Suprapubic skin (tissue), 3 donors: ENCODE data around the gene EGR2.

Experiments used
- EP300 ChIP-seq: sonication (generic); formaldehyde crosslinking; IDR thresholded peaks from one replicate; pipeline ENCODE4 v1.6.1; 2017; ENCODE audit warnings: antibody characterized with exemption
- TF ChIP-seq, protein P1 (sequence below), 2 donors: fragments of 200-600 bp in 1 of 2; fragments of 450-650 bp in 1 of 2; sonication (generic) in 1 of 2; IDR thresholded peaks; one replicate each; pipeline ENCODE4 v1.5.1; 2016 to 2019; ENCODE audit warnings: antibody characterized with exemption in 2 of 2, mild to moderate bottlenecking in 1 of 2, moderate library complexity in 1 of 2

- no peak for TF ChIP-seq EP300
- TF ChIP-seq, protein P1, sequence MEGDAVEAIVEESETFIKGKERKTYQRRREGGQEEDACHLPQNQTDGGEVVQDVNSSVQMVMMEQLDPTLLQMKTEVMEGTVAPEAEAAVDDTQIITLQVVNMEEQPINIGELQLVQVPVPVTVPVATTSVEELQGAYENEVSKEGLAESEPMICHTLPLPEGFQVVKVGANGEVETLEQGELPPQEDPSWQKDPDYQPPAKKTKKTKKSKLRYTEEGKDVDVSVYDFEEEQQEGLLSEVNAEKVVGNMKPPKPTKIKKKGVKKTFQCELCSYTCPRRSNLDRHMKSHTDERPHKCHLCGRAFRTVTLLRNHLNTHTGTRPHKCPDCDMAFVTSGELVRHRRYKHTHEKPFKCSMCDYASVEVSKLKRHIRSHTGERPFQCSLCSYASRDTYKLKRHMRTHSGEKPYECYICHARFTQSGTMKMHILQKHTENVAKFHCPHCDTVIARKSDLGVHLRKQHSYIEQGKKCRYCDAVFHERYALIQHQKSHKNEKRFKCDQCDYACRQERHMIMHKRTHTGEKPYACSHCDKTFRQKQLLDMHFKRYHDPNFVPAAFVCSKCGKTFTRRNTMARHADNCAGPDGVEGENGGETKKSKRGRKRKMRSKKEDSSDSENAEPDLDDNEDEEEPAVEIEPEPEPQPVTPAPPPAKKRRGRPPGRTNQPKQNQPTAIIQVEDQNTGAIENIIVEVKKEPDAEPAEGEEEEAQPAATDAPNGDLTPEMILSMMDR (IDR thresholded peaks at IDR 0.05): no peak
Observed at GRCh38 chr10:62763155-62763554, 53.0 kb downstream of the EGR2 start.
